GM12878 (cell line): ENCODE data around the gene KRT6B. TPM values are rescaled to one million over a fixed set of nuclear protein-coding genes. Genes with fewer than 3 reads are reported as not detected.

Experiments
- ATAC-seq: fragments of 200-7000 bp; cut with Tn5 transposase; 3 replicates; pipeline ENCODE4 v1.9.1; 2020; ENCODE audit warnings: mild to moderate bottlenecking, moderate library complexity
- BruUV-seq: library from RNA; stranded (reverse); fragments of 400-500 nt; replicated peaks from 2 replicates; lab custom pipeline; 2021; lab: Mats Ljungman, UMichigan
- CTCF ChIA-PET: fragments of 300-600 bp; sonication (Branson Sonifier 250); formaldehyde crosslinking; extraction: SDS; loops from one replicate; lab custom pipeline; 2021; ENCODE audit warnings: inconsistent platforms; lab: Yijun Ruan, JAX
- POLR2A ChIA-PET: fragments of 350-600 bp; formaldehyde crosslinking; extraction: SDS; loops from one replicate; lab custom pipeline; 2021; ENCODE audit warnings: inconsistent platforms; lab: Charles Lee
- RAD21 ChIA-PET: fragments of 300-600 bp; sonication (Branson Sonifier 250); formaldehyde crosslinking; loops from one replicate; lab custom pipeline; 2023; ENCODE audit warnings: antibody characterized with exemption; ENCODE audit not compliant: unreplicated experiment; lab: Charles Lee
- SMC1A ChIA-PET: fragments of 300-600 bp; sonication (Branson Sonifier 250); formaldehyde crosslinking; loops from one replicate; lab custom pipeline; 2023; ENCODE audit not compliant: unreplicated experiment, uncharacterized antibody; lab: Charles Lee
- DNase-seq: peaks from one replicate; pipeline ENCODE4 v3.0.0-alpha.2; 2011; ENCODE audit warnings: low read depth, low spot score
- FAIRE-seq: peaks from 3 replicates; lab custom pipeline; 2011; peaks lifted over from hg19 to GRCh38; lab: Jason Lieb, UNC
- H2AFZ ChIP-seq: 2 replicates; pipeline ENCODE4 v1.6.0; 2011; ENCODE audit warnings: low read depth, low read length, control low read depth; ENCODE audit not compliant: control insufficient read depth
- H3K27ac ChIP-seq: 2 replicates; pipeline ENCODE4 v1.5.1; 2011; ENCODE audit warnings: control low read depth; ENCODE audit not compliant: control insufficient read depth, insufficient read depth
- H3K27me3 ChIP-seq, 2 experiments: replicated peaks in 1 of 2; 2 replicates each; pipeline versions ENCODE4 v1.6.0 to v1.6.1; 2011; ENCODE audit warnings: low read length in 1 of 2; ENCODE audit not compliant: control insufficient read depth in 2 of 2, insufficient read depth in 2 of 2
- H3K36me3 ChIP-seq, 2 experiments: 2 replicates each; pipeline ENCODE4 v1.5.1; 2011; ENCODE audit warnings: low read length in 1 of 2; ENCODE audit not compliant: control insufficient read depth in 2 of 2, insufficient read depth in 2 of 2
- H3K4me1 ChIP-seq: 2 replicates; pipeline ENCODE4 v1.6.1; 2011; ENCODE audit warnings: mild to moderate bottlenecking, low read length, moderate library complexity, mixed read lengths; ENCODE audit not compliant: control insufficient read depth, insufficient read depth
- H3K4me2 ChIP-seq: 2 replicates; pipeline ENCODE4 v1.6.0; 2011; ENCODE audit warnings: control low read depth; ENCODE audit not compliant: control insufficient read depth, insufficient read depth
- H3K4me3 ChIP-seq: fragments of 200-600 bp; sonication (generic); 2 replicates; pipeline ENCODE4 v1.5.1; 2016
- H3K79me2 ChIP-seq: 2 replicates; pipeline ENCODE4 v1.6.0; 2011; ENCODE audit warnings: low read length; ENCODE audit not compliant: control insufficient read depth, insufficient read depth
- H3K9ac ChIP-seq: 2 replicates; pipeline ENCODE4 v1.8.0; 2011; ENCODE audit warnings: low read length, control low read depth, mixed read lengths; ENCODE audit not compliant: control insufficient read depth, insufficient read depth
- H3K9me3 ChIP-seq: replicated peaks from 3 replicates; pipeline ENCODE4 v1.5.1; 2011; ENCODE audit warnings: mild to moderate bottlenecking, low read length; ENCODE audit not compliant: control insufficient read depth, insufficient read depth
- H4K20me1 ChIP-seq: 2 replicates; pipeline ENCODE4 v1.6.0; 2011; ENCODE audit not compliant: control insufficient read depth, insufficient read depth
- BMI1 ChIP-seq: fragments of 450-650 bp; IDR thresholded peaks from 2 replicates; pipeline ENCODE4 v1.6.1; 2016; ENCODE audit warnings: mild to moderate bottlenecking, moderate library complexity, borderline replicate concordance
- ETV6 ChIP-seq, 2 experiments: fragments of 450-650 bp in 1 of 2; IDR thresholded peaks in 1 of 2; conservative IDR thresholded peaks in 1 of 2; 2 replicates each; pipeline ENCODE4 v1.6.1; 2014; ENCODE audit warnings: antibody characterized with exemption in 1 of 2, borderline replicate concordance in 1 of 2, low read depth in 1 of 2, mild to moderate bottlenecking in 1 of 2, moderate library complexity in 1 of 2
- HDGF ChIP-seq: fragments of 450-650 bp; IDR thresholded peaks from 2 replicates; pipeline ENCODE4 v1.6.1; 2016; ENCODE audit warnings: antibody characterized with exemption
- IKZF1 ChIP-seq: fragments of 450-650 bp; conservative IDR thresholded peaks from 2 replicates; pipeline ENCODE4 v1.6.1; 2017; ENCODE audit warnings: antibody characterized with exemption, mild to moderate bottlenecking
- JUND ChIP-seq: IDR thresholded peaks from 2 replicates; pipeline ENCODE4 v1.6.1; 2012; ENCODE audit warnings: low read depth, mild to moderate bottlenecking, low read length, improper control_type of control experiment, moderate library complexity
- MXI1 ChIP-seq: fragments of 150-350 bp; IDR thresholded peaks from 2 replicates; pipeline ENCODE4 v1.6.1; 2011; ENCODE audit warnings: low read depth, mild to moderate bottlenecking, inconsistent platforms, low read length, improper control_type of control experiment
- MYC ChIP-seq: IDR thresholded peaks from 2 replicates; pipeline ENCODE4 v1.6.1; 2011; ENCODE audit warnings: mild to moderate bottlenecking, low read length, moderate library complexity, inconsistent platforms; ENCODE audit not compliant: insufficient read depth, insufficient replicate concordance, insufficient read length, severe bottlenecking
- NFYA ChIP-seq: IDR thresholded peaks from 2 replicates; pipeline ENCODE4 v1.6.1; 2011; ENCODE audit warnings: low read depth, mild to moderate bottlenecking, low read length, improper control_type of control experiment, borderline replicate concordance
- SIX5 ChIP-seq: IDR thresholded peaks from 2 replicates; pipeline ENCODE4 v1.6.1; 2011; ENCODE audit warnings: mild to moderate bottlenecking, low read depth, low read length, moderate library complexity; ENCODE audit not compliant: severe bottlenecking
- SMAD1 ChIP-seq: fragments of 450-650 bp; IDR thresholded peaks from 2 replicates; pipeline ENCODE4 v1.6.1; 2018; ENCODE audit warnings: mild to moderate bottlenecking, low read depth; ENCODE audit not compliant: partially characterized antibody
- TBL1XR1 ChIP-seq: IDR thresholded peaks from 2 replicates; pipeline ENCODE4 v1.6.1; 2012; ENCODE audit warnings: low read depth, low read length, improper control_type of control experiment
- WGBS: methylation state at CpG from one replicate; pipeline ENCODE4 v1.1.6; 2016; ENCODE audit warnings: low lambda C conversion rate; ENCODE audit not compliant: insufficient replicate concordance, insufficient coverage; ENCODE audit errors: missing lambda C conversion rate; 5-methylcytosine and 5-hydroxymethylcytosine counted together
- in situ Hi-C: fragments of 300-500 bp; cut with MboI; formaldehyde crosslinking; loops from 9 replicates; pipeline ENCODE4 v1.14.3; 2018; ENCODE audit warnings: mixed read lengths
- intact Hi-C: fragments of 100-400 bp; cut with micrococcal nuclease; formaldehyde crosslinking; loops from one replicate; pipeline ENCODE4 v1.14.2; 2022; ENCODE audit not compliant: unreplicated experiment
- polyA plus RNA-seq, 11 experiments: library from polyadenylated mRNA; depleted of rRNA in 4 of 11; unstranded in 6 of 11; stranded (reverse) in 5 of 11; fragments of >200 nt; fragmentation: Nextera tagmentation in 4 of 11; fragmentation: Illumina TruSeq in 1 of 11; extraction: Ambion mirVana in 4 of 11; extraction: Trizol in 1 of 11; gene quantifications; 1 replicate in 1 of 11; 2 replicates in 10 of 11; pipeline versions ENCODE4 v1.2.1 to v1.2.3, GENCODE V29; 2011 to 2016; ENCODE audit warnings: inconsistent platforms in 2 of 11, missing spikeins in 2 of 11, low read depth in 1 of 11
- total RNA-seq, 4 experiments: library from RNA; depleted of rRNA in 3 of 4; stranded (reverse); fragments of >200 nt in 3 of 4; fragmentation: Illumina TruSeq in 1 of 4; extraction: Trizol in 1 of 4; gene quantifications; 2 replicates each; pipeline versions ENCODE4 v1.2.1 to v1.2.3, GENCODE V29; 2013 to 2021
- TF ChIP-seq, protein P1 (sequence below): fragments of 450-650 bp; IDR thresholded peaks from 2 replicates; pipeline ENCODE4 v1.6.1; 2017; ENCODE audit warnings: mild to moderate bottlenecking, moderate library complexity
- TF ChIP-seq, protein P2 (sequence below): fragments of 450-650 bp; IDR thresholded peaks from 2 replicates; pipeline ENCODE4 v1.6.1; 2017; ENCODE audit warnings: mild to moderate bottlenecking, moderate library complexity

The KRT6B gene
- total and polyA plus RNA-seq, 10 of the 15 experiments (the other 5 are each of a cell fraction or from before 2014, with no cell fraction given) = 0.07 TPM; not detected in 9

DNA sequence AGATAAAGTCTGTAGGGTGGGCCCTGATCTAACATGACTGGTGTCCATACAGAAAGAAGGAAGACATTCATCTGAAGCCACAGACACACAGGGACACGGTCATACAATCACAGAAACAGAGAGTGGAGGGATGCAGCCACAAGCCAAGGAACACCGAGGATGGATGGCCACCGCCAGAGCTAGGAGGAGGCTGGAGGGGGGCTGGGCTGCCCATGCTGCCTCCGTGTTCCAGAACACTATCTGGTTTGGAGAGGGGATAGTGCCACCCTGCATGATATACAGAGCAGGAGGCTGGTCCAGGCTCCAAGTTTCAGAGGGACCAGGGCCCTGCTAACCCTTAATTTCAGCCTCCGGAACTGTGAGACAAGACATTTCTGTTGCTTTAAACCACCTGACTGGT lies 26.5 kb downstream of the KRT6B start:
- DNase-seq = no peak
- WGBS = 40% methylated on average over 5 of the region's 5 CpGs
- ChIA-PET POLR2A (no interaction called here), SMC1A (no interaction called here)
- in situ Hi-C loops = no loop called here
- BruUV-seq = no TSS peak
- H3K4me2 ChIP-seq = no peak overlapping the region
- H2AFZ ChIP-seq = no peak overlapping the region
- H3K9ac ChIP-seq = no peak overlapping the region
- H3K9me3 ChIP-seq = no peaks in the 10 kb centered on the region
- H3K36me3 ChIP-seq = no peaks in the 10 kb centered on the region
- TF ChIP-seq MYC (no peak), BMI1 (no peak), NFYA (no peak), SIX5 (no peak), HDGF (no peak), IKZF1 (no peak), ETV6 (conservative IDR thresholded peaks at IDR 0.05 in 1 of 2, IDR thresholded peaks at IDR 0.05 in 1 of 2; ENCODE audit: borderline replicate concordance in 1 of 2, low read depth in 1 of 2) (no peak), SMAD1 (no peak), MXI1 (no peak), TBL1XR1 (no peak), JUND (no peak)
- TF ChIP-seq, protein P1, sequence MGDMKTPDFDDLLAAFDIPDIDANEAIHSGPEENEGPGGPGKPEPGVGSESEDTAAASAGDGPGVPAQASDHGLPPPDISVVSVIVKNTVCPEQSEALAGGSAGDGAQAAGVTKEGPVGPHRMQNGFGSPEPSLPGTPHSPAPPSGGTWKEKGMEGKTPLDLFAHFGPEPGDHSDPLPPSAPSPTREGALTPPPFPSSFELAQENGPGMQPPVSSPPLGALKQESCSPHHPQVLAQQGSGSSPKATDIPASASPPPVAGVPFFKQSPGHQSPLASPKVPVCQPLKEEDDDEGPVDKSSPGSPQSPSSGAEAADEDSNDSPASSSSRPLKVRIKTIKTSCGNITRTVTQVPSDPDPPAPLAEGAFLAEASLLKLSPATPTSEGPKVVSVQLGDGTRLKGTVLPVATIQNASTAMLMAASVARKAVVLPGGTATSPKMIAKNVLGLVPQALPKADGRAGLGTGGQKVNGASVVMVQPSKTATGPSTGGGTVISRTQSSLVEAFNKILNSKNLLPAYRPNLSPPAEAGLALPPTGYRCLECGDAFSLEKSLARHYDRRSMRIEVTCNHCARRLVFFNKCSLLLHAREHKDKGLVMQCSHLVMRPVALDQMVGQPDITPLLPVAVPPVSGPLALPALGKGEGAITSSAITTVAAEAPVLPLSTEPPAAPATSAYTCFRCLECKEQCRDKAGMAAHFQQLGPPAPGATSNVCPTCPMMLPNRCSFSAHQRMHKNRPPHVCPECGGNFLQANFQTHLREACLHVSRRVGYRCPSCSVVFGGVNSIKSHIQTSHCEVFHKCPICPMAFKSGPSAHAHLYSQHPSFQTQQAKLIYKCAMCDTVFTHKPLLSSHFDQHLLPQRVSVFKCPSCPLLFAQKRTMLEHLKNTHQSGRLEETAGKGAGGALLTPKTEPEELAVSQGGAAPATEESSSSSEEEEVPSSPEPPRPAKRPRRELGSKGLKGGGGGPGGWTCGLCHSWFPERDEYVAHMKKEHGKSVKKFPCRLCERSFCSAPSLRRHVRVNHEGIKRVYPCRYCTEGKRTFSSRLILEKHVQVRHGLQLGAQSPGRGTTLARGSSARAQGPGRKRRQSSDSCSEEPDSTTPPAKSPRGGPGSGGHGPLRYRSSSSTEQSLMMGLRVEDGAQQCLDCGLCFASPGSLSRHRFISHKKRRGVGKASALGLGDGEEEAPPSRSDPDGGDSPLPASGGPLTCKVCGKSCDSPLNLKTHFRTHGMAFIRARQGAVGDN = no peak
- TF ChIP-seq, protein P2, sequence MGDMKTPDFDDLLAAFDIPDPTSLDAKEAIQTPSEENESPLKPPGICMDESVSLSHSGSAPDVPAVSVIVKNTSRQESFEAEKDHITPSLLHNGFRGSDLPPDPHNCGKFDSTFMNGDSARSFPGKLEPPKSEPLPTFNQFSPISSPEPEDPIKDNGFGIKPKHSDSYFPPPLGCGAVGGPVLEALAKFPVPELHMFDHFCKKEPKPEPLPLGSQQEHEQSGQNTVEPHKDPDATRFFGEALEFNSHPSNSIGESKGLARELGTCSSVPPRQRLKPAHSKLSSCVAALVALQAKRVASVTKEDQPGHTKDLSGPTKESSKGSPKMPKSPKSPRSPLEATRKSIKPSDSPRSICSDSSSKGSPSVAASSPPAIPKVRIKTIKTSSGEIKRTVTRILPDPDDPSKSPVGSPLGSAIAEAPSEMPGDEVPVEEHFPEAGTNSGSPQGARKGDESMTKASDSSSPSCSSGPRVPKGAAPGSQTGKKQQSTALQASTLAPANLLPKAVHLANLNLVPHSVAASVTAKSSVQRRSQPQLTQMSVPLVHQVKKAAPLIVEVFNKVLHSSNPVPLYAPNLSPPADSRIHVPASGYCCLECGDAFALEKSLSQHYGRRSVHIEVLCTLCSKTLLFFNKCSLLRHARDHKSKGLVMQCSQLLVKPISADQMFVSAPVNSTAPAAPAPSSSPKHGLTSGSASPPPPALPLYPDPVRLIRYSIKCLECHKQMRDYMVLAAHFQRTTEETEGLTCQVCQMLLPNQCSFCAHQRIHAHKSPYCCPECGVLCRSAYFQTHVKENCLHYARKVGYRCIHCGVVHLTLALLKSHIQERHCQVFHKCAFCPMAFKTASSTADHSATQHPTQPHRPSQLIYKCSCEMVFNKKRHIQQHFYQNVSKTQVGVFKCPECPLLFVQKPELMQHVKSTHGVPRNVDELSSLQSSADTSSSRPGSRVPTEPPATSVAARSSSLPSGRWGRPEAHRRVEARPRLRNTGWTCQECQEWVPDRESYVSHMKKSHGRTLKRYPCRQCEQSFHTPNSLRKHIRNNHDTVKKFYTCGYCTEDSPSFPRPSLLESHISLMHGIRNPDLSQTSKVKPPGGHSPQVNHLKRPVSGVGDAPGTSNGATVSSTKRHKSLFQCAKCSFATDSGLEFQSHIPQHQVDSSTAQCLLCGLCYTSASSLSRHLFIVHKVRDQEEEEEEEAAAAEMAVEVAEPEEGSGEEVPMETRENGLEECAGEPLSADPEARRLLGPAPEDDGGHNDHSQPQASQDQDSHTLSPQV = no peak
- TF ChIP-seq, all 136 proteins: peak for 0
- FAIRE-seq = no peak
- Histone ChIP-seq H4K20me1 (no peaks in the 10 kb centered on the region), H3K79me2 (no peaks in the 10 kb centered on the region), H3K27ac (no peak overlapping the region), H3K27me3 (peaks cover 2 to 4% of the 10 kb centered on the region in 2 experiments; a peak in 3 of 4 replicates), H3K4me1 (no peaks in the 10 kb centered on the region), H3K4me3 (no peak overlapping the region)
- CTCF ChIA-PET = no interaction called here
- no peak for ATAC-seq
- intact Hi-C loops = no loop called here
- RAD21 ChIA-PET = no interaction called here
